Endothelial cell (in vitro differentiated cells): ENCODE data around the gene ARHGEF11. TPM values are rescaled to one million over a fixed set of nuclear protein-coding genes. Genes with fewer than 3 reads are reported as not detected.
A peak's percentile ranks its signal among the peaks of the same experiment; 100 is the strongest.

Source experiments
- DNase-seq: peaks from one replicate; pipeline ENCODE4 v3.0.0; 2021; ENCODE audit warnings: low spot score
- H3K27ac Mint-ChIP-seq: one replicate; pipeline ENCODE4 v1.8.0; 2021; ENCODE audit warnings: mixed read lengths, inconsistent platforms; ENCODE audit not compliant: unreplicated experiment
- H3K27me3 Mint-ChIP-seq: one replicate; pipeline ENCODE4 v1.8.0; 2021; ENCODE audit warnings: mild to moderate bottlenecking, moderate library complexity, mixed read lengths, inconsistent platforms; ENCODE audit not compliant: unreplicated experiment
- H3K36me3 Mint-ChIP-seq: one replicate; pipeline ENCODE4 v1.8.0; 2021; ENCODE audit warnings: mild to moderate bottlenecking, low read depth, mixed read lengths, inconsistent platforms; ENCODE audit not compliant: unreplicated experiment
- H3K4me1 Mint-ChIP-seq: one replicate; pipeline ENCODE4 v1.8.0; 2021; ENCODE audit warnings: mild to moderate bottlenecking, mixed read lengths, inconsistent platforms; ENCODE audit not compliant: unreplicated experiment
- H3K4me3 Mint-ChIP-seq: one replicate; pipeline ENCODE4 v1.8.0; 2021; ENCODE audit warnings: mild to moderate bottlenecking, mixed read lengths, inconsistent platforms; ENCODE audit not compliant: unreplicated experiment
- H3K9me3 Mint-ChIP-seq: one replicate; pipeline ENCODE4 v1.8.0; 2021; ENCODE audit warnings: mixed read lengths, inconsistent platforms; ENCODE audit not compliant: unreplicated experiment
- total RNA-seq: library from RNA; stranded (reverse); fragmentation: NEBNext Ultra II Directional; extraction: Animal tissue kit (Norgen Biotek cat#: 25700); gene quantifications from one replicate; pipeline ENCODE4 v1.2.1, GENCODE V29; 2021; ENCODE audit not compliant: unreplicated experiment
- TF ChIP-seq, protein P1 (sequence below): fragments of 200-600 bp; sonication (generic); IDR thresholded peaks from one replicate; pipeline ENCODE4 v1.5.0; 2021; ENCODE audit warnings: antibody characterized with exemption; ENCODE audit not compliant: unreplicated experiment

Gene ARHGEF11
- total RNA-seq, 1 donor from 2014 or later, result 48.4 TPM

DNA sequence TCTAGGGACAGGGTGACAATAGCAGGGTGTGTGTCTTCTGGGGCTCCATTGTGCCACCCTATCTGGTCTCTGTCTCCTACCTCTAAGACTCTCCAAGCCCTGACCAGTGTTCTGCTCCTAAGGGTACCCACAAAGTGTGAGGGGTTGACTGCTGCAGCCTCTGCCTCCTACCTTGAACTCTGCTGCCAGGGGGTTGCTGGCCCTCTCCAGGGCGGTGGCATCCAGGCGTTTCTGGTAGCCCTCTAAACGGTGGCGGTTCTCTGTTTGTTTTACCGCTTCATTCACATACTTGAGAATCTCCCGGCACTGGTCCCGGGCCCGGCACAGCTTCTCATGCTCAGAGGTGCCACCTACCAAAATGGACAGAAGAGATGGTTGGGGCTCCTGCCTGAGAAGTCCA, 100.7 kb downstream of the ARHGEF11 start:
- peaks cover 74% of the 10 kb centered on the region for H3K36me3 Mint-ChIP-seq
- DNase-seq, result no peak
- H3K4me3 Mint-ChIP-seq, result no peak overlapping the region

DNA sequence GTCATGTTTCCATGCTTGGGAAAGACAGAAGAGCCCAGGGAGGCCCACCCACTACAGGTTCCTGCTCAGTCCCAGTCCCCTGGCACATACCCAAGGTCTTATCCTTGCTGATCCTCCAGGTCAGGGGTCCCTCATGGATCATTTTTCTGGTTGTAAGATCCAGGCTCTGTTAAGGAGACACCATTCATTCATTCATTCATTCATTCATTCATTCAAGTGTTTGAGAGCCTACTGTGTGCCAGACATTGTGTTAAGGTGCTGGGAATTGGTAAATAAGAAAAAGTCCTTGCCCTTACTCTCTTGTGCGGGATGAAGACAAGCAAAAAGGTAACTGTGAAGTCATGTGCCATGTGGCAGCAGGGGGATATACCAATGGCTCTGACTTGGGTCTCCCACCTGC, 101.3 kb downstream of the ARHGEF11 start:
- H3K27ac Mint-ChIP-seq, result peak overlapping the region; percentile 52

More for the DNA sequence above, 100.7 kb downstream of the ARHGEF11 start:
- peaks cover 14% of the 10 kb centered on the region for H3K4me1 Mint-ChIP-seq
- H3K9me3 Mint-ChIP-seq, result no peaks in the 10 kb centered on the region
- TF ChIP-seq, protein P1, sequence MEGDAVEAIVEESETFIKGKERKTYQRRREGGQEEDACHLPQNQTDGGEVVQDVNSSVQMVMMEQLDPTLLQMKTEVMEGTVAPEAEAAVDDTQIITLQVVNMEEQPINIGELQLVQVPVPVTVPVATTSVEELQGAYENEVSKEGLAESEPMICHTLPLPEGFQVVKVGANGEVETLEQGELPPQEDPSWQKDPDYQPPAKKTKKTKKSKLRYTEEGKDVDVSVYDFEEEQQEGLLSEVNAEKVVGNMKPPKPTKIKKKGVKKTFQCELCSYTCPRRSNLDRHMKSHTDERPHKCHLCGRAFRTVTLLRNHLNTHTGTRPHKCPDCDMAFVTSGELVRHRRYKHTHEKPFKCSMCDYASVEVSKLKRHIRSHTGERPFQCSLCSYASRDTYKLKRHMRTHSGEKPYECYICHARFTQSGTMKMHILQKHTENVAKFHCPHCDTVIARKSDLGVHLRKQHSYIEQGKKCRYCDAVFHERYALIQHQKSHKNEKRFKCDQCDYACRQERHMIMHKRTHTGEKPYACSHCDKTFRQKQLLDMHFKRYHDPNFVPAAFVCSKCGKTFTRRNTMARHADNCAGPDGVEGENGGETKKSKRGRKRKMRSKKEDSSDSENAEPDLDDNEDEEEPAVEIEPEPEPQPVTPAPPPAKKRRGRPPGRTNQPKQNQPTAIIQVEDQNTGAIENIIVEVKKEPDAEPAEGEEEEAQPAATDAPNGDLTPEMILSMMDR, result no peak
- H3K27me3 Mint-ChIP-seq, result peaks cover 17% of the 10 kb centered on the region
- H3K27ac Mint-ChIP-seq, result no peak overlapping the region

DNA sequence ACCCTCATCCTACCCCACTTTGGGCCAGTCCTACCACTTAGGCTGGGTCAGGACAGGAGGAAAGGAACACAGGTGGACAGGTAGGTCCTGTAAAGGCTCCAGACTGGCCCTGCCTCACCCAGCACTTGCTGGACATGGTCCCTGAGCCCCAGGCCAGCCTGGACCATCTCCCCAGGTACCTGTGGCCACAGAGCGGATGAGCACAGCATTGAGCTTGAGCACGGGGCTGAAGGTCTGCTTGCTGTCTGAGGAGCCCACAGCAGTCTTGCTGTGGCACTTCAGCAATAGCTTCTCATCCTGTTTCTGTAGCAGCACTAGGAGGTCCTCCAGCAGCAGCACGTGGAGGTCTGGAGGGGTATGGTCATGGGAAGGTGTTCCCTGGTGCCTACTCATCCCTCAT, 101.8 kb downstream of the ARHGEF11 start:
- TF ChIP-seq, protein P1, result no peak
- no peaks in the 10 kb centered on the region for H3K9me3 Mint-ChIP-seq

More for the DNA sequence above, 101.3 kb downstream of the ARHGEF11 start:
- peaks cover 72% of the 10 kb centered on the region for H3K36me3 Mint-ChIP-seq
- H3K27me3 Mint-ChIP-seq, result peaks cover 16% of the 10 kb centered on the region
- H3K4me1 Mint-ChIP-seq, result peaks cover 14% of the 10 kb centered on the region
- DNase-seq, result no peak
- H3K4me3 Mint-ChIP-seq, result peak overlapping the region; percentile 73
- H3K9me3 Mint-ChIP-seq, result no peaks in the 10 kb centered on the region
- TF ChIP-seq, protein P1, result no peak

DNA sequence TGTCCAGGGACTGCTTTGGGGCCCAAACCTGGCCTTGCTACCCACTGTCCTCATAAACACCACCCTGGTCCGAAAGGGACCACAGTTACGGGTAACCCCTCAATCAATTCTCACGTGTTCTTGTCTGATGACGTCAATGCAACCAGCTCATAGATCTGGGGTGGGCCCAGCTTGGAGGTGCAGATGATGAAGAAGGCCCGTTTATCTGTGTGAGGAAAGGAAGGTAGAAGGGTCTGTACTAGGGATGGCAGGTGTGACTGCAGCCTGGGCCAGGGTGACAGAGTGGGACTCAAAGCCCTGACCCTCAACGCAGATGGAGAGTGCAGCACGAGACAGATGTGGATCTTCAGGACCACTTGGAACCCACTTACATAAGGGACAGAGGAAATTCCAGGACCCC, 103.0 kb downstream of the ARHGEF11 start:
- Mint-ChIP-seq H3K4me1 (peaks cover 26% of the 10 kb centered on the region), H3K36me3 (peaks cover 76% of the 10 kb centered on the region), H3K27me3 (peaks cover 19% of the 10 kb centered on the region)

More for the DNA sequence above, 101.8 kb downstream of the ARHGEF11 start:
- no peak for DNase-seq
- no peak overlapping the region for H3K4me3 Mint-ChIP-seq
- H3K27ac Mint-ChIP-seq, result peak overlapping the region; percentile 2
- peaks cover 19% of the 10 kb centered on the region for H3K4me1 Mint-ChIP-seq
- H3K27me3 Mint-ChIP-seq, result peaks cover 18% of the 10 kb centered on the region
- peaks cover 74% of the 10 kb centered on the region for H3K36me3 Mint-ChIP-seq

DNA sequence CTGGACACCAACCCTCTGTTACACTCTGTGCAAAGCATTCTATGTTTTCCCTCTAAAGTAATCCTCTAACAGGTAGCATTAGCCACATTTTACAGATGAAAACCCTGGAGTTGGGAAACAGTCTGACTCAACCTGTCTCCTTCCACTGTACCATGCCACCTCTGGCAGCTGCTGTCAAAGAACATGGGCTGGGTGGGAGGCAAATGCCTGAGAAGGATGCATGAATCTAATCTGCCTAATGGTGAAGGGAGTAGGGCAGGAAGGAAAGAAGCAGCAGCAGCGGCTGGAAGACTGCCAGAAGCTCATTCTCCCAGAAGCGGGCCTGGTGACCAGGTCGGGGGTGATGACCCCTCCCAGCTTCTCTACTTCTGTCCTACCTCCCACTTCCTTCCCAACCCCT, 103.4 kb downstream of the ARHGEF11 start:
- Mint-ChIP-seq H3K27ac (peak overlapping the region; percentile 6), H3K36me3 (peaks cover 74% of the 10 kb centered on the region), H3K27me3 (peaks cover 19% of the 10 kb centered on the region), H3K4me3 (peak overlapping the region; percentile 76), H3K9me3 (no peaks in the 10 kb centered on the region), H3K4me1 (peaks cover 26% of the 10 kb centered on the region)
- TF ChIP-seq, protein P1, result no peak
- no peak for DNase-seq

More for the DNA sequence above, 103.0 kb downstream of the ARHGEF11 start:
- Mint-ChIP-seq H3K9me3 (no peaks in the 10 kb centered on the region), H3K4me3 (peak overlapping the region; percentile 76), H3K27ac (peak overlapping the region; percentile 6)
- TF ChIP-seq, protein P1, result no peak
- DNase-seq, result no peak
